ENCODE data around the gene PCYT2. TPM values are rescaled to one million over a fixed set of nuclear protein-coding genes. Genes with fewer than 3 reads are reported as not detected.
A peak's percentile ranks its signal among the peaks of the same experiment; 100 is the strongest.

PCYT2 gene
- total RNA-seq, 2 experiments from 2014 or later: 28.8 to 29.7 TPM

DNA sequence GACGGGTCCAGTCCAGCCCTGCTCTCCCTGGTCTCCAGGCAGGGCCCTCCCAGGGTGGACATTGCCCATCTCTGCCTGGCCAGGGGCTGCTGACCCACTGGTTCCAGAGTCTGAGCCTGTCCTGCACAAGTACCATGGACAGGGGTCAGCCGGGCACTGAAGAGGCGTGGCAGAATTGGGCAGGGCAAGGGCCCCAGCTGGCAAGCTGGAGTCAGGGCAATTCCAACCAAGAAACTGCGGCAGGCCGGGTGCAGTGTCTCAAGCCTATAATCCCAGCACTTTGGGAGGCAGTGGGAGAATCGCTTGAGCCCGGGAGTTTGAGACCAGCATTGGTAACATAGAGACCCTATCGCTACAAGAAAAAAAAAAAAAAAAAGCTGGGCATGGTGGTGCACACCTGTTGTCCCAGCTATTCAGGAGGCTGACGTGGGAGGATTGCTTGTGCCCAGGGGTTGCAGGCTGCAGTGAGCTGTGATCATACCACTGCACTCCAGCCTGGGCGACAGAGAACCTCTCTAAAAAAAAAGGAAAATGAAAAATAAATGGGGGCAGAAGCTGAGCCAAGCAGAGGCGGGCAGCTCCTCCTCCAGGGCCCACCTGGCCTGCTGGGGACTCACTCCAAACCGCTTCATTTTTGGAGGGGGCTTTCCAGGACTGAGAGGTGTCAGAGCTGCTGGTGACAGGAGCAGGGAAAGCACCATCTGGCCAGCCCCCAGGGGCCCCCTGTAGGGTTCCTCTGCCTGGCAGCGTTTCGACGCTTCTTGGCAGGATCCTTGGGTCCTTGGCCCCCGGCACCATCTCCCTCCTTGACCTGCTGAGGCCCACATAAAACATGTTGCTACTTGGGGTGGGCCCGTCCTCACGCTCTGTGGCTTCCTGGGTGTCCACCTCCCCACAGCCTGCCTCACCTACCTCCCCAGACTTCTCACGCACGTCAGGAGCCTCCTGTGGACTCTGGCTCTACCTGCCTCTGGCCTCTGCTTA lies 19.2 kb upstream of the PCYT2 start:
- CTCF ChIA-PET: interaction anchor here (1.0 to 1.3 kb wide), 2 partner anchors 29 to 91 kb away, joined by 3 to 4 read pairs; no protein-coding TSS in a partner anchor
- H3K27ac Mint-ChIP-seq: no peak overlapping the region
- H3K36me3 Mint-ChIP-seq: peaks cover 22% of the 10 kb centered on the region
- H3K4me1 Mint-ChIP-seq (ENCODE audit: low read depth): peaks cover 11% of the 10 kb centered on the region
- peak overlapping the region; percentile 8 for H3K4me3 Mint-ChIP-seq
- no peak for DNase-seq
- intact Hi-C loops (cut with micrococcal nuclease): no loop called here
- no peaks in the 10 kb centered on the region for H3K9me3 Mint-ChIP-seq
- H3K27me3 Mint-ChIP-seq: peaks cover 11% of the 10 kb centered on the region
- POLR2A ChIA-PET: no interaction called here

DNA sequence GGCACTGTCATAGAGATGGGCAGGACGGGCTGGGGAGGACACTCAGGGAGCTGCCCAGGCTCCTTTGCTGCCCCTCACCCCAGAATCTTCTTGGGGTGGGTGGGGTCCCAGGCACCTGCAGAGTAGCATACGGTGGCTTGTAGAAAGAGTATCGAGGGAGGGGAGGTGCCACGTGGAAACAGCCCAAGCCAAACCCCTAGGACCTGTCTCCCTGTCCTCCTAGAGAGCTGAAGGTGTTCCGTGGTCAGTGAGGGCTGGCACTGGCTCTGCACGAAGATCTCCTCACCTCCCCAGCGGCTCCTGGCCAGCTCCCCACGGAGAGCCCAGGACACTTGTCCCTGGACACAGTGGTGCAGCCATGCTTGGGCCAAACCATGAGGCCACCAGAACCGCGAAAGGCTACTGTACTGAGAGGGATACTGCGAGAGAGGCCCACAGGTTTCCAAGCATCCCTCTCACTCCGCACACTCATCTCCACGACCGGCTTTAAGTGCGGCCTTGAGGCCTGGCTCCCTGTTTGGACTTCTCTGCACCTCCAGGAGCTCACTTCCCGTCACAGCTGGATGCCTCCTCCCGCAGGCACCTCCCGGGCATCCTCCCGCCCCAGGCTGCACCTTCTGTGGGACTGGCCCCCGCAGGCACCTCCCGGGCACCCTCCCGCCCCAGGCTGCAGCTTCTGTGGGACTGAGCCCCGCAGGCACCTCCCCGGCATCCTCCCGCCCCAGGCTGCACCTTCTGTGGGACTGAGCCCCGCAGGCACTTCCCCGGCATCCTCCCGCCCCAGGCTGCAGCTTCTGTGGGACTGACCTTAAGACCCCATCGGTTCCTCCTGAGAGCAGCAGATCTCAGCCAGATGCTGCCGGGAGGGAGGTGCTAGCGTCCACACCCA lies 18.3 kb upstream of the PCYT2 start:
- no peaks in the 10 kb centered on the region for H3K9me3 Mint-ChIP-seq
- no peak overlapping the region for H3K27ac Mint-ChIP-seq
- peaks cover 14% of the 10 kb centered on the region for H3K36me3 Mint-ChIP-seq
- H3K4me3 Mint-ChIP-seq: peak overlapping the region; percentile 8
- peaks cover 11% of the 10 kb centered on the region for H3K27me3 Mint-ChIP-seq
- intact Hi-C loops (cut with micrococcal nuclease): loop anchor here (5.0 kb wide), 1 partner anchor 57 kb away; the partner anchor contains the start of gene ARHGDIA
- peaks cover 15% of the 10 kb centered on the region for H3K4me1 Mint-ChIP-seq (ENCODE audit: low read depth)
- POLR2A ChIA-PET: interaction anchor here (0.6 kb wide), 1 partner anchor 12 kb away, joined by 3 read pairs; no protein-coding TSS in a partner anchor
- no peak for DNase-seq
- CTCF ChIA-PET: interaction anchor here (1.0 to 1.4 kb wide), 3 partner anchors 30 to 177 kb away, joined by 3 to 4 read pairs (median 4); no protein-coding TSS in a partner anchor

DNA sequence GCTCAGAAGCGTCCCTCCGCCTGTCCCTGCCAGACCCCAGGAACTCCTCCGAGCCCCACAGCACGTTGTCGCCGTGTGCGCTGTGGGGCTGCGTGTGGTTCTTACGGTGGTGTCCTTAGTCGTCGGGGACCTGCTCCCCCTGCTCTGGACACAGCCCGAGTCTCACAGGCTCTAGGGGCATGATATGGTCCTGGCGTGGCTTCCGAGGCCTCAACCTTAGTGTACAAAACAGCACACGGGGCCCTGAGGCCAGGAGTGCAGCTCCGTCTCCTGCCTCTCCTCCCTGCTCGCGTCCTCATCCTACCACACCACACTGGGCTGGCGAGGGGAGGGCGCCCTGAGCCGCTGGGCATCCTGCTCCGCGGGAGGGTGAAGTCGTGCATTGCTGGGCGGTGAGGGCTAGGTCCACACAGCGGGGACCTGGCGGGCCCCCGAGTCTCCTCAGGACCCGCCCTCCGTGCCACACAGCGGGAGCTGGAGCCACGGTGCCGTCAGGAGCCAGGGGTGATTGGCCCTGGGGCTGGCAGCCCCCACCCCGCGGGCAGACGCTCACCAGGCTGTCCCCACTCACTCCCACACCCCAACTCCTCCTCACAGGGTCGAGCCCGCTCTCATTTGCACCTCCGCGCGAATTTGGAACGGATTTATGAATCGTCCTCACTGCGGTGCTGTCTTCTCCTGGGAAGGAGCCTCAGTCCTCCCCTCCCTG lies 17.5 kb upstream of the PCYT2 start:
- peaks cover 11% of the 10 kb centered on the region for H3K27me3 Mint-ChIP-seq
- peaks cover 15% of the 10 kb centered on the region for H3K4me1 Mint-ChIP-seq (ENCODE audit: low read depth)
- peaks cover 9% of the 10 kb centered on the region for H3K36me3 Mint-ChIP-seq
- no peaks in the 10 kb centered on the region for H3K9me3 Mint-ChIP-seq
- no peak overlapping the region for H3K27ac Mint-ChIP-seq
- H3K4me3 Mint-ChIP-seq: peak overlapping the region; percentile 66
- ChIA-PET CTCF (interaction anchor here (1.0 to 2.2 kb wide), 5 partner anchors 10 to 178 kb away, joined by 3 to 6 read pairs (median 4); no protein-coding TSS in a partner anchor), POLR2A (interaction anchor here (1.2 kb wide), 1 partner anchor 8 kb away, joined by 6 read pairs; the partner anchor contains the start of gene PYCR1)
- no peak for DNase-seq
- intact Hi-C loops (cut with micrococcal nuclease): loop anchor here (5.0 kb wide), 1 partner anchor 56 kb away; the partner anchor contains the start of gene ARHGDIA

DNA sequence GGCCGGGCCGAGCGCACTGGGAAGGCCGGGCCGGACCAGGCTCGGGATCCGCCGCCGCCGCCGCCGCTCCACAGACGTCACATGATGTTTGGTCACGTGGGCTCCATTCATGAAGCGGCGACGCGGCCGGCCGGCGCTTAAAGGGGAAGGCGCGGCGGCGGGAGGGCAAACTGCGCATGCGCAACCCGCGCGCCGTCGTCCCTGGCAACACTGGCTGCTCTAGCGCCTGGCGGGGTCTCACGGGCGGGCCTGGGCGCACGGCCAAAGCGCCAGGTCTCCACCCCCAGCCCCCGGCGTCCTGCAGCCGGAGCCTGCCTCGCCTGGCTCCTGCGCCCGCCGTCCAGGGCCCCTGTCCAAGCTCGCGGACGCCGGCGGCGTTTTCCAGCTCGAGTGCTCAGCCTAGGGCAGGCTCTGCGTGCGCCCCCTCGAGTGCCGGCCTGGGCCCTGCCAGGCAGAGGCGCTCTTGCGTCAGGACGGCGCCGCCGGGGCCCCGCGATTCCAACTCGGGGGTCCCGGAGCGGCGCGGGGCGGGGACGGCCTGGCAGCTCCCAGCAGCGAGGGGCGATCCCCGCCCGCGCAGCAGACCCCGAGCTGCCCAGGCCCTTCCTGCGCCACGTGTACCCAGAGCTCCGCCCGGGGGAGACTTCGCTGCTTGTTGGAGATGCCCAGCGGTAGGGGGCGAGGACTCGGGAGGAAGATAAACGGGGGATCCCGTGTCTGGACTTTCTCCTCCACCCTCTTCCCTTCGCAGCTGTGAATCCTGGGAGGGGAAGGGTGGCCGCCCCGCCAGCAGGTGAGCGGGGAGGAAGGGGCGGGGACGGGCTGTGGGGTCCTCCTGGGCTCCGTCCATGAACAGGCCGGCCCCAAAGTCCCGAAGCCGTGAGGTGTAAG lies 16.7 kb upstream of the PCYT2 start, which contains the start of gene MAFG:
TSS of gene MAFG (minus strand) at position 83 of the 891 bp plus-strand sequence. CDS start 4,550 bp downstream, outside the sequence.
- peak; percentile 92 for DNase-seq
- H3K9me3 Mint-ChIP-seq: no peaks in the 10 kb centered on the region
- POLR2A ChIA-PET: interaction anchor here (0.9 to 1.7 kb wide), 6 partner anchors 9 to 358 kb away, joined by 3 to 6 read pairs (median 4); partner anchors contain the start of genes MCRIP1 and PYCR1
- peaks cover 2% of the 10 kb centered on the region for H3K36me3 Mint-ChIP-seq
- peaks cover 11% of the 10 kb centered on the region for H3K27me3 Mint-ChIP-seq
- peaks cover 15% of the 10 kb centered on the region for H3K4me1 Mint-ChIP-seq (ENCODE audit: low read depth)
- peak within 1 kb of the TSS; percentile 87 for H3K27ac Mint-ChIP-seq
- intact Hi-C loops (cut with micrococcal nuclease): loop anchor here (5.0 kb wide), 1 partner anchor 56 kb away; the partner anchor contains the start of gene ARHGDIA
- H3K4me3 Mint-ChIP-seq: peak within 1 kb of the TSS; percentile 83
- CTCF ChIA-PET: interaction anchor here (0.6 to 2.2 kb wide), 10 partner anchors 10 to 199 kb away, joined by 3 to 6 read pairs (median 4); partner anchors contain the start of genes LRRC45 and SIRT7

DNA sequence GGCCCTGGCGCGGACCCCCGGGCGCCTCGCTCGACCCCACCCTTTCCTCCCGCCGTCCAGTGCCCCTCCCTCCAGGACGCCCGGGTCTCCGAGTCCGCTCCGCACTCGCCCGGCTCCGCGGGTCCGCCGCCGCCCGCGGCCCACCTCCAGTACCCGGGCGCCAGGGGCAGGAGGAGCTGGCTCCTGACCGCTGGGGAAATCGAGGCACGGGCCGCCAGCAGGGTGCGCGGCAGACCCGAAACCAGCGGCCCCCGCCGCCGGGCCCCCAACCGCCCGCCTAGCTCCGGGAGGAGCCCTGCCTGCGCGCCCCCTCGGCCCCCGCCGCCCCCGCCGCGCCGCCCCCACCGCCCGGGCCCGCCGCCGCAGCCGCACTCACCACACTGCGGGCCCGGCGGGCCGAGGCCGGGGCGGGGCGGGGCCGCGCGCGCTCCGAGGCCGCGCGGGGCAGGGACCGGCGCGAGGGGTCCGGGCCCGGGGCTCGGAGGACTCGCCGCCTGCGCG lies 16.0 kb upstream of the PCYT2 start:
- peaks cover 11% of the 10 kb centered on the region for H3K27me3 Mint-ChIP-seq
- ChIA-PET POLR2A (interaction anchor here (0.6 to 2.1 kb wide), 8 partner anchors 10 to 95 kb away, joined by 3 to 7 read pairs (median 3); partner anchors contain the start of genes MCRIP1, PCYT2 and SIRT7), CTCF (interaction anchor here (0.6 to 2.2 kb wide), 8 partner anchors 10 to 111 kb away, joined by 3 to 6 read pairs (median 4); partner anchors contain the start of genes LRRC45 and SIRT7)
- peaks cover 15% of the 10 kb centered on the region for H3K4me1 Mint-ChIP-seq (ENCODE audit: low read depth)
- intact Hi-C loops (cut with micrococcal nuclease): loop anchor here (5.0 kb wide), 1 partner anchor 55 kb away; the partner anchor contains the start of gene ARHGDIA
- DNase-seq: no peak
- H3K27ac Mint-ChIP-seq: peak overlapping the region; percentile 69
- peak overlapping the region; percentile 57 for H3K4me3 Mint-ChIP-seq
- no peaks in the 10 kb centered on the region for H3K9me3 Mint-ChIP-seq
- H3K36me3 Mint-ChIP-seq: peaks cover 1% of the 10 kb centered on the region

DNA sequence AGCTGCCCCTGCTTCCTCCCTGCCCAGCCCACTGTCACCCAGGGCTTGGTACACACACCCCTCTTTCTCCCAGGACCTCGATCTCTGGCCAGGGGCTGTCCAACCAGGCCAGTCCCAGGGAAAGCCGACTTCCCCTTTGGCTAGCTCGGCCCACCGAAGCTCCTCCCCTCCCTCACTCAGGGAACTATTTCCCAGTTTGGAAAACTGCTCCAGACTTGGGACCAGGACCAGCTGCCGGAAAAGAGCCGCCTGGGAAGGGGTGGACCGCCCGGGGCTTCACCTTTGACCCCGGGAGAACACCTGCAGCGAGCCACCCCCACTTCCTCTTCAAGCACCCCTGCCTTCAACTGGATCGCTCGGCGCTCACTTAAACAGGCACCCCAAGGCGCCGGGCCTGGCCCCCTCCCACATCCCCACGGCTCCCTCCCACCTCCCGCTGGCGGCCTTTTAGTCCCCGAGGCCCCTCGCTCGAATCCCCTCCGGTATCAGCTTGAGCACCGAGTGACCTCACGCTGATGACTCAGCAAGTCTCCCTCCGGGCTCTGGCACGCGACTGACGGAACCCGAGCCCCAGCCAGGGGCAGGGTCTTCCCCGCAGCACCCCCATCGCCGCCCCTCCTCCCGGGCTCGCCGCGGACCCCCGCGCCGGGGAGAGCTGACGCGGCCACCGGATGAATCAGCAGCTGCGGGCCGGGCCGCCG lies 15.4 kb upstream of the PCYT2 start:
- CTCF ChIA-PET: interaction anchor here (0.7 to 2.2 kb wide), 5 partner anchors 9 to 112 kb away, joined by 3 to 7 read pairs (median 5); no protein-coding TSS in a partner anchor
- H3K27me3 Mint-ChIP-seq: peaks cover 11% of the 10 kb centered on the region
- H3K27ac Mint-ChIP-seq: peak overlapping the region; percentile 87
- peak; percentile 78 for DNase-seq
- peaks cover 4% of the 10 kb centered on the region for H3K36me3 Mint-ChIP-seq
- H3K9me3 Mint-ChIP-seq: no peaks in the 10 kb centered on the region
- H3K4me1 Mint-ChIP-seq (ENCODE audit: low read depth): peaks cover 15% of the 10 kb centered on the region
- intact Hi-C loops (cut with micrococcal nuclease): loop anchor here (5.0 kb wide), 1 partner anchor 54 kb away; the partner anchor contains the start of gene ARHGDIA
- H3K4me3 Mint-ChIP-seq: peak overlapping the region; percentile 83
- POLR2A ChIA-PET: interaction anchor here (0.6 to 2.1 kb wide), 8 partner anchors 9 to 95 kb away, joined by 3 to 7 read pairs (median 3); partner anchors contain the start of genes MCRIP1, PCYT2 and SIRT7

DNA sequence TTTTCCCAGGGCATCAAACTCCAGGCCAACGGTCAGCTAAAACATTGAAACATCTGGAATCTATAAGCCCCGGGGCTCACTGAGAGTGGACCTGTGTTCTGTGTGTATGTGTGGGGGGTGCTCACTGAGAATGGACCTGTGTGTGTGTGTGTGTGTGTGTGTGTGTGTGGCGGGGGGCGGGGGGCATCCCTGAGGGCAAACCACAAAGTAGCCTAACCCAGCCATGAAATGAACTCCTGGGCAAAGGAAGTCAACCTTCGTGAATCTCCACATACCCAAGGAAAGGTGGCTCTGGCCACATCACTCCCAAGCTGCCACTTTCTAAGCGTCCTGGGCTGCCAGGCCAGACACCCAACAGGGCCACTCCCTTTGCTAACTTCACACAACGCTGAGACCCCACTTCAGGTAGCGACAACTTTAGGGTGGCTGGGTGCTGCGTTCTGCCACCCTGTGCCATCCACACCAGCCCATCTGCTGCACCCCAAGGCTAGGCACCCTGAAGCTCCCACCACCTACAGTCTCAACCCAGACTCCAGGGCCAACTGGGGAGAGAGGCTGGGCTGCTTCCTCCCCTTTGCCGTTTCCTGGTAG lies 14.8 kb upstream of the PCYT2 start:
- intact Hi-C loops (cut with micrococcal nuclease): loop anchor here (5.0 kb wide), 1 partner anchor 54 kb away; the partner anchor contains the start of gene ARHGDIA
- DNase-seq: no peak
- Mint-ChIP-seq H3K4me3 (peak overlapping the region; percentile 83), H3K4me1 (ENCODE audit: low read depth) (peaks cover 15% of the 10 kb centered on the region), H3K36me3 (peaks cover 7% of the 10 kb centered on the region), H3K27ac (peak overlapping the region; percentile 87), H3K27me3 (peaks cover 11% of the 10 kb centered on the region), H3K9me3 (no peaks in the 10 kb centered on the region)
- POLR2A ChIA-PET: interaction anchor here (0.8 to 2.1 kb wide), 5 partner anchors 9 to 57 kb away, joined by 3 to 7 read pairs (median 3); partner anchors contain the start of genes PCYT2 and SIRT7
- CTCF ChIA-PET: interaction anchor here (0.7 to 1.4 kb wide), 3 partner anchors 9 to 96 kb away, joined by 3 to 7 read pairs (median 5); no protein-coding TSS in a partner anchor

DNA sequence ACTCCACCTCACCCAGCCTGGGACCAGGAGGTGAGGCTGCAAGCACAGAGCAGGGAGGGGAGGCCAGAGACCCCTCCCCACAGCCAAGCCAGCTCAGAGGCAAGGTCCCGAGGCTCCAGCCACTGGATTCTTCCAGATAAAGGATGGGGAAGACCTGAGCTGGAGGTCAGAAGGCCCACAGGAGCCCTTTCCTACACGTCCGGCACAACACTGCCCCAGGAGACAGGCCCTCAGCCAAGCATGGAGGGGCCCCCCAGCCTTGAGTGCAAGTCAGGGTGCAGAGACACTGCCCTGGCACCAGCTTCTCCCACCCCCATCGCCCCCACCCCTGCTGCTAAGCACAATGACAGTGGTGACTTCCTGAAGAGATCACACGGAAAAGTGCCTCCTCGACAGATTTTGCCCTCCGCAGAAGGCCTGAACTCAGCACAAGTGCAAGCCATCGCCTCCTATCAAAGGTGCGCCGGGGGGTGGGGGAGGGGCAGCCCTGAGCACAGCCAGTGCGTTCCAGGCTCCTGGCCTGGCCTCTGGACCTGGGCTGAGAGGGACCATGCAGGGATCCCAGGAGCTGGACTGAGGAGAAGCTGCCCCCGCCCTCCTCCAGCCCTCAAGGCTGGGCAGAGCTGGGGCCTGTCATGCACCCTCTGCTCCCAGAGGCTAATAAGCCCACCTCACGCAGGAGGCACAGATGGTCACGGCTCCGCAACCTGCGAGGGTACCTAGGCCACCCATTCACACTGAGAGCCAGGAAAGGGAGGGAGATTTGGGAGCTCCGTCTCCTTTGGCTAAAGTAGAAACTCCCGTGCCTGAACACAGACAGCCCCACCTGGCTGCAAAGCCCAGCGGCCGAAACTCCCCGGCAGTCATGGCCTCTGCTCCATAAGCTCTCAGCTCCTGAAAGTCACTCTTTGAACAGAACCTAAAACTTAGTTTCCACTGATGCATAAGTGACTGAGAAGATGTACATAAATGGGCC lies 13.6 kb upstream of the PCYT2 start:
- no peaks in the 10 kb centered on the region for H3K9me3 Mint-ChIP-seq

More for the DNA sequence above, 13.6 kb upstream of the PCYT2 start:
- Mint-ChIP-seq H3K36me3 (peaks cover 8% of the 10 kb centered on the region), H3K27ac (peak overlapping the region; percentile 62), H3K4me1 (ENCODE audit: low read depth) (peaks cover 15% of the 10 kb centered on the region), H3K27me3 (peaks cover 8% of the 10 kb centered on the region), H3K4me3 (peak overlapping the region; percentile 83)
- POLR2A ChIA-PET: interaction anchor here (2.1 kb wide), 1 partner anchor 8 kb away, joined by 7 read pairs; the partner anchor contains the start of gene SIRT7
- DNase-seq: peak; percentile 55
- CTCF ChIA-PET: interaction anchor here (0.5 to 1.1 kb wide), 2 partner anchors 18 to 97 kb away, joined by 3 to 5 read pairs; no protein-coding TSS in a partner anchor
- intact Hi-C loops (cut with micrococcal nuclease): loop anchor here (5.0 kb wide), 1 partner anchor 53 kb away; the partner anchor contains the start of gene ARHGDIA

All from activated CD4-positive, alpha-beta memory T cell treated with anti-CD3 and anti-CD28 coated beads for 36 hours (primary cell).